ENCODE data around the gene PAFAH1B2. TPM values are rescaled to one million over a fixed set of nuclear protein-coding genes. Genes with fewer than 3 reads are reported as not detected.

PAFAH1B2 gene
- total and polyA plus RNA-seq, 10 of the 15 experiments (the other 5 are each of a cell fraction or from before 2014, with no cell fraction given) = 17.6 to 64.8 (median 47.6) TPM

DNA sequence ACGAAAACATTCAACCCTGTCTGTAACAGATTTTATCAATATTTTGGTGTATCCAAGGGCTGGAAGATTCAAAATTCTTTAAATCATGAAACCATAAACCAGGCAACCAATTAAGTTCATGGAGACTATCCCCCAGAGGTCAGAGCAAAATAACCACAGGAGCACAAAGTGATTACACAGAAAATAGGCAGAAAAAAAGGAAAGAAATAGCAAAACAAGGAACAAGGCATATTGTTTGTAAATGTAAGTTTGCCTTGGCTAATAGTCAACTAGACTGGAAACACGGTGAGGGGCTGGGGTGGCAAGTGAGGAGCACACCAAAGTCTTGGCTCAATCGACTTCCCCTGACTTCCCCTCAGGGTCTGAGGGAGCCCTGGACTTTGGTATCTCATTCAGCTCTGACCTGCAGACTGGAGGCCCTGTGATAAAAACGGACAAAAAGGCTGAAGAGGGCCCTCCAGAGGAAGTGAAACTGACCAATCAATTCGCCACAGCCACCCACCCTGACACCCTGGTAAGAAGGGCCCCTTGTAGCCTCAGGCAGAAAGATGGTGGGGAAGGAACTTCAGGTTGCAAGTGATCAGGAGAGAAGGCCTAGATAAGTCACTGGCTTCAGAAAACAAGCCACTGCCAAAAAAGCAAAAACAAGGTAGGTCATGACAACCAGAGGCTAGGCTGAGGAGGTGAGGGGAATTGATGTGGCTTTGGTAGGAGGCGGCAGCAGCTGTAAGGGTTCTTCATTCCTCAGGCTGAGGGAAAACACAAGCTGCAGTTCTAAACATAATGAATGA is 47.7 kb upstream of the PAFAH1B2 start (continued):
- TF ChIP-seq, protein P1, sequence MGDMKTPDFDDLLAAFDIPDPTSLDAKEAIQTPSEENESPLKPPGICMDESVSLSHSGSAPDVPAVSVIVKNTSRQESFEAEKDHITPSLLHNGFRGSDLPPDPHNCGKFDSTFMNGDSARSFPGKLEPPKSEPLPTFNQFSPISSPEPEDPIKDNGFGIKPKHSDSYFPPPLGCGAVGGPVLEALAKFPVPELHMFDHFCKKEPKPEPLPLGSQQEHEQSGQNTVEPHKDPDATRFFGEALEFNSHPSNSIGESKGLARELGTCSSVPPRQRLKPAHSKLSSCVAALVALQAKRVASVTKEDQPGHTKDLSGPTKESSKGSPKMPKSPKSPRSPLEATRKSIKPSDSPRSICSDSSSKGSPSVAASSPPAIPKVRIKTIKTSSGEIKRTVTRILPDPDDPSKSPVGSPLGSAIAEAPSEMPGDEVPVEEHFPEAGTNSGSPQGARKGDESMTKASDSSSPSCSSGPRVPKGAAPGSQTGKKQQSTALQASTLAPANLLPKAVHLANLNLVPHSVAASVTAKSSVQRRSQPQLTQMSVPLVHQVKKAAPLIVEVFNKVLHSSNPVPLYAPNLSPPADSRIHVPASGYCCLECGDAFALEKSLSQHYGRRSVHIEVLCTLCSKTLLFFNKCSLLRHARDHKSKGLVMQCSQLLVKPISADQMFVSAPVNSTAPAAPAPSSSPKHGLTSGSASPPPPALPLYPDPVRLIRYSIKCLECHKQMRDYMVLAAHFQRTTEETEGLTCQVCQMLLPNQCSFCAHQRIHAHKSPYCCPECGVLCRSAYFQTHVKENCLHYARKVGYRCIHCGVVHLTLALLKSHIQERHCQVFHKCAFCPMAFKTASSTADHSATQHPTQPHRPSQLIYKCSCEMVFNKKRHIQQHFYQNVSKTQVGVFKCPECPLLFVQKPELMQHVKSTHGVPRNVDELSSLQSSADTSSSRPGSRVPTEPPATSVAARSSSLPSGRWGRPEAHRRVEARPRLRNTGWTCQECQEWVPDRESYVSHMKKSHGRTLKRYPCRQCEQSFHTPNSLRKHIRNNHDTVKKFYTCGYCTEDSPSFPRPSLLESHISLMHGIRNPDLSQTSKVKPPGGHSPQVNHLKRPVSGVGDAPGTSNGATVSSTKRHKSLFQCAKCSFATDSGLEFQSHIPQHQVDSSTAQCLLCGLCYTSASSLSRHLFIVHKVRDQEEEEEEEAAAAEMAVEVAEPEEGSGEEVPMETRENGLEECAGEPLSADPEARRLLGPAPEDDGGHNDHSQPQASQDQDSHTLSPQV (IDR thresholded peaks at IDR 0.05) = no peak
- TF ChIP-seq GABPA (IDR thresholded peaks at IDR 0.05; ENCODE audit: low read depth) (no peak), NFIC (IDR thresholded peaks at IDR 0.05; ENCODE audit: low read depth, low read length) (peak; percentile 77), EZH2 (IDR thresholded peaks at IDR 0.05; ENCODE audit: borderline replicate concordance, control insufficient read depth, low read depth, low read length) (no peak), JUND (IDR thresholded peaks at IDR 0.05; ENCODE audit: low read depth, low read length) (no peak), SMAD1 (IDR thresholded peaks at IDR 0.05; ENCODE audit: low read depth, partially characterized antibody) (no peak), RCOR1 (conservative IDR thresholded peaks at IDR 0.05; ENCODE audit: low read depth, low read length) (peak; percentile 90; the same call in 1 of the 2 replicates), SPI1 (IDR thresholded peaks at IDR 0.05; ENCODE audit: borderline replicate concordance, insufficient read depth, low read depth, low read length) (peak; percentile 99), STAT3 (IDR thresholded peaks at IDR 0.05; ENCODE audit: low read depth, low read length) (no peak), MYC (IDR thresholded peaks at IDR 0.05; ENCODE audit: insufficient read depth, insufficient read length, insufficient replicate concordance, low read length, severe bottlenecking) (no peak), POLR2AphosphoS5 (IDR thresholded peaks at IDR 0.05; ENCODE audit: low read length) (peak; percentile 66), SMC3 (IDR thresholded peaks at IDR 0.05; ENCODE audit: borderline replicate concordance, low read length) (peak; percentile 34; the same call in 1 of the 2 replicates), KDM1A (IDR thresholded peaks at IDR 0.05; ENCODE audit: borderline replicate concordance) (no peak), PAX5 (IDR thresholded peaks at IDR 0.05; ENCODE audit: borderline replicate concordance, low read depth, low read length) (peak; percentile 82)
- TF ChIP-seq, protein P2, sequence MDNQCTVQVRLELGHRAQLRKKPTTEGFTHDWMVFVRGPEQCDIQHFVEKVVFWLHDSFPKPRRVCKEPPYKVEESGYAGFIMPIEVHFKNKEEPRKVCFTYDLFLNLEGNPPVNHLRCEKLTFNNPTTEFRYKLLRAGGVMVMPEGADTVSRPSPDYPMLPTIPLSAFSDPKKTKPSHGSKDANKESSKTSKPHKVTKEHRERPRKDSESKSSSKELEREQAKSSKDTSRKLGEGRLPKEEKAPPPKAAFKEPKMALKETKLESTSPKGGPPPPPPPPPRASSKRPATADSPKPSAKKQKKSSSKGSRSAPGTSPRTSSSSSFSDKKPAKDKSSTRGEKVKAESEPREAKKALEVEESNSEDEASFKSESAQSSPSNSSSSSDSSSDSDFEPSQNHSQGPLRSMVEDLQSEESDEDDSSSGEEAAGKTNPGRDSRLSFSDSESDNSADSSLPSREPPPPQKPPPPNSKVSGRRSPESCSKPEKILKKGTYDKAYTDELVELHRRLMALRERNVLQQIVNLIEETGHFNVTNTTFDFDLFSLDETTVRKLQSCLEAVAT (IDR thresholded peaks at IDR 0.05) = peak; percentile 88
- TF ChIP-seq, protein P3, sequence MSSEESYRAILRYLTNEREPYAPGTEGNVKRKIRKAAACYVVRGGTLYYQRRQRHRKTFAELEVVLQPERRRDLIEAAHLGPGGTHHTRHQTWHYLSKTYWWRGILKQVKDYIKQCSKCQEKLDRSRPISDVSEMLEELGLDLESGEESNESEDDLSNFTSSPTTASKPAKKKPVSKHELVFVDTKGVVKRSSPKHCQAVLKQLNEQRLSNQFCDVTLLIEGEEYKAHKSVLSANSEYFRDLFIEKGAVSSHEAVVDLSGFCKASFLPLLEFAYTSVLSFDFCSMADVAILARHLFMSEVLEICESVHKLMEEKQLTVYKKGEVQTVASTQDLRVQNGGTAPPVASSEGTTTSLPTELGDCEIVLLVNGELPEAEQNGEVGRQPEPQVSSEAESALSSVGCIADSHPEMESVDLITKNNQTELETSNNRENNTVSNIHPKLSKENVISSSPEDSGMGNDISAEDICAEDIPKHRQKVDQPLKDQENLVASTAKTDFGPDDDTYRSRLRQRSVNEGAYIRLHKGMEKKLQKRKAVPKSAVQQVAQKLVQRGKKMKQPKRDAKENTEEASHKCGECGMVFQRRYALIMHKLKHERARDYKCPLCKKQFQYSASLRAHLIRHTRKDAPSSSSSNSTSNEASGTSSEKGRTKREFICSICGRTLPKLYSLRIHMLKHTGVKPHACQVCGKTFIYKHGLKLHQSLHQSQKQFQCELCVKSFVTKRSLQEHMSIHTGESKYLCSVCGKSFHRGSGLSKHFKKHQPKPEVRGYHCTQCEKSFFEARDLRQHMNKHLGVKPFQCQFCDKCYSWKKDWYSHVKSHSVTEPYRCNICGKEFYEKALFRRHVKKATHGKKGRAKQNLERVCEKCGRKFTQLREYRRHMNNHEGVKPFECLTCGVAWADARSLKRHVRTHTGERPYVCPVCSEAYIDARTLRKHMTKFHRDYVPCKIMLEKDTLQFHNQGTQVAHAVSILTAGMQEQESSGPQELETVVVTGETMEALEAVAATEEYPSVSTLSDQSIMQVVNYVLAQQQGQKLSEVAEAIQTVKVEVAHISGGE (CRISPR knock-in tag; IDR thresholded peaks at IDR 0.05) = no peak
- TF ChIP-seq, protein P4, sequence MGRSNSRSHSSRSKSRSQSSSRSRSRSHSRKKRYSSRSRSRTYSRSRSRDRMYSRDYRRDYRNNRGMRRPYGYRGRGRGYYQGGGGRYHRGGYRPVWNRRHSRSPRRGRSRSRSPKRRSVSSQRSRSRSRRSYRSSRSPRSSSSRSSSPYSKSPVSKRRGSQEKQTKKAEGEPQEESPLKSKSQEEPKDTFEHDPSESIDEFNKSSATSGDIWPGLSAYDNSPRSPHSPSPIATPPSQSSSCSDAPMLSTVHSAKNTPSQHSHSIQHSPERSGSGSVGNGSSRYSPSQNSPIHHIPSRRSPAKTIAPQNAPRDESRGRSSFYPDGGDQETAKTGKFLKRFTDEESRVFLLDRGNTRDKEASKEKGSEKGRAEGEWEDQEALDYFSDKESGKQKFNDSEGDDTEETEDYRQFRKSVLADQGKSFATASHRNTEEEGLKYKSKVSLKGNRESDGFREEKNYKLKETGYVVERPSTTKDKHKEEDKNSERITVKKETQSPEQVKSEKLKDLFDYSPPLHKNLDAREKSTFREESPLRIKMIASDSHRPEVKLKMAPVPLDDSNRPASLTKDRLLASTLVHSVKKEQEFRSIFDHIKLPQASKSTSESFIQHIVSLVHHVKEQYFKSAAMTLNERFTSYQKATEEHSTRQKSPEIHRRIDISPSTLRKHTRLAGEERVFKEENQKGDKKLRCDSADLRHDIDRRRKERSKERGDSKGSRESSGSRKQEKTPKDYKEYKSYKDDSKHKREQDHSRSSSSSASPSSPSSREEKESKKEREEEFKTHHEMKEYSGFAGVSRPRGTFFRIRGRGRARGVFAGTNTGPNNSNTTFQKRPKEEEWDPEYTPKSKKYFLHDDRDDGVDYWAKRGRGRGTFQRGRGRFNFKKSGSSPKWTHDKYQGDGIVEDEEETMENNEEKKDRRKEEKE (IDR thresholded peaks at IDR 0.05) = no peak
